GM19452 (cell line): ENCODE measurements around the gene PCBP3.
"Not testable (repeated sequence)": the region's sequence is repeated elsewhere in the genome, so short reads cannot be mapped to it uniquely, and the experiment has no call there.

Experiments used
- ATAC-seq: cut with Tn5 transposase; IDR thresholded peaks from one replicate; pipeline ENCODE4 v1.9.1; 2021; ENCODE audit not compliant: unreplicated experiment

PCBP3 gene

GRCh38 chr21:45669382-45669781 lies 25.9 kb downstream of the PCBP3 start:
- ATAC-seq, result no peak

GRCh38 chr21:45670731-45671130 lies 27.2 kb downstream of the PCBP3 start:
- no peak for ATAC-seq

- not testable (repeated sequence) for ATAC-seq
These were observed 35.3 kb downstream of the PCBP3 start for GRCh38 chr21:45678790-45679189.

GRCh38 chr21:45680215-45680614 lies 36.7 kb downstream of the PCBP3 start:
- no peak for ATAC-seq

GRCh38 chr21:45695086-45695485 lies 51.6 kb downstream of the PCBP3 start:
- no peak for ATAC-seq

GRCh38 chr21:45698493-45699184 lies 55.1 kb downstream of the PCBP3 start:
- ATAC-seq, result no peak

- ATAC-seq, result no peak
These were observed 55.9 kb downstream of the PCBP3 start for GRCh38 chr21:45699251-45699942.

- no peak for ATAC-seq
These were observed 56.4 kb downstream of the PCBP3 start for GRCh38 chr21:45699966-45700365.

- ATAC-seq, result no peak
These were observed 56.9 kb downstream of the PCBP3 start for GRCh38 chr21:45700461-45700860.

GRCh38 chr21:45704311-45705108 lies 61.0 kb downstream of the PCBP3 start:
- ATAC-seq, result no peak

- no peak for ATAC-seq
These were observed 62.8 kb downstream of the PCBP3 start for GRCh38 chr21:45706299-45706698.

- no peak for ATAC-seq
These were observed 65.6 kb downstream of the PCBP3 start for GRCh38 chr21:45709173-45709572.

GRCh38 chr21:45709696-45710268 lies 66.3 kb downstream of the PCBP3 start:
- ATAC-seq, result no peak

- not testable (repeated sequence) for ATAC-seq
These were observed 66.8 kb downstream of the PCBP3 start for GRCh38 chr21:45710306-45710705.

GRCh38 chr21:45713613-45714012 lies 70.1 kb downstream of the PCBP3 start:
- no peak for ATAC-seq

GRCh38 chr21:45715441-45715840 lies 71.9 kb downstream of the PCBP3 start:
- no peak for ATAC-seq

GRCh38 chr21:45718413-45718812 lies 74.9 kb downstream of the PCBP3 start:
- no peak for ATAC-seq

- ATAC-seq, result no peak
These were observed 75.8 kb downstream of the PCBP3 start for GRCh38 chr21:45719177-45719802.

GRCh38 chr21:45720204-45720603 lies 76.7 kb downstream of the PCBP3 start:
- ATAC-seq, result not testable (repeated sequence)

GRCh38 chr21:45721671-45722070 lies 78.1 kb downstream of the PCBP3 start:
- no peak for ATAC-seq
